ENCODE results near the gene GNA15.

GNA15 gene

GRCh38 chr19:3100331-3100730, 35.5 kb upstream of the GNA15 start:
- Histone ChIP-seq H3K4me1 (ENCODE audit: insufficient read depth, low read length) (peaks cover 16% of the 10 kb centered on the region), H3K9me3 (ENCODE audit: low read length) (no peaks in the 10 kb centered on the region), H3K36me3 (ENCODE audit: insufficient read depth, low read length) (peaks cover 2% of the 10 kb centered on the region), H2AFZ (ENCODE audit: low read depth, low read length) (no peak overlapping the region), H3K4me3 (ENCODE audit: low read length) (no peak overlapping the region), H3K27me3 (ENCODE audit: insufficient read depth, low read length) (no peaks in the 10 kb centered on the region)

- H2AFZ ChIP-seq (ENCODE audit: low read depth, low read length): no peak overlapping the region
- no peaks in the 10 kb centered on the region for H3K9me3 ChIP-seq (ENCODE audit: low read length)
- peaks cover 2% of the 10 kb centered on the region for H3K36me3 ChIP-seq (ENCODE audit: insufficient read depth, low read length)
- peaks cover 9% of the 10 kb centered on the region for H3K4me1 ChIP-seq (ENCODE audit: insufficient read depth, low read length)
- no peak overlapping the region for H3K4me3 ChIP-seq (ENCODE audit: low read length)
- H3K27me3 ChIP-seq (ENCODE audit: insufficient read depth, low read length): no peaks in the 10 kb centered on the region
These were observed 34.8 kb upstream of the GNA15 start for GRCh38 chr19:3100747-3101730.

- H3K9me3 ChIP-seq (ENCODE audit: low read length): no peaks in the 10 kb centered on the region
These were observed 33.3 kb upstream of the GNA15 start for GRCh38 chr19:3102239-3103140.

GRCh38 chr19:3104708-3104983, 31.2 kb upstream of the GNA15 start:
- H3K27me3 ChIP-seq (ENCODE audit: insufficient read depth, low read length): no peaks in the 10 kb centered on the region

More at GRCh38 chr19:3102239-3103140, 33.3 kb upstream of the GNA15 start:
- Histone ChIP-seq H3K36me3 (ENCODE audit: insufficient read depth, low read length) (no peaks in the 10 kb centered on the region), H3K4me3 (ENCODE audit: low read length) (no peak overlapping the region), H3K27me3 (ENCODE audit: insufficient read depth, low read length) (no peaks in the 10 kb centered on the region), H2AFZ (ENCODE audit: low read depth, low read length) (no peak overlapping the region), H3K4me1 (ENCODE audit: insufficient read depth, low read length) (peaks cover 3% of the 10 kb centered on the region)

GRCh38 chr19:3105641-3106508, 30.0 kb upstream of the GNA15 start:
- Histone ChIP-seq H3K36me3 (ENCODE audit: insufficient read depth, low read length) (no peaks in the 10 kb centered on the region), H3K27me3 (ENCODE audit: insufficient read depth, low read length) (no peaks in the 10 kb centered on the region), H2AFZ (ENCODE audit: low read depth, low read length) (no peak overlapping the region), H3K4me1 (ENCODE audit: insufficient read depth, low read length) (no peaks in the 10 kb centered on the region), H3K4me3 (ENCODE audit: low read length) (no peak overlapping the region), H3K9me3 (ENCODE audit: low read length) (no peaks in the 10 kb centered on the region)

More at GRCh38 chr19:3104708-3104983, 31.2 kb upstream of the GNA15 start:
- no peaks in the 10 kb centered on the region for H3K9me3 ChIP-seq (ENCODE audit: low read length)
- H3K4me1 ChIP-seq (ENCODE audit: insufficient read depth, low read length): peaks cover 3% of the 10 kb centered on the region
- no peaks in the 10 kb centered on the region for H3K36me3 ChIP-seq (ENCODE audit: insufficient read depth, low read length)
- H3K4me3 ChIP-seq (ENCODE audit: low read length): no peak overlapping the region
- no peak overlapping the region for H2AFZ ChIP-seq (ENCODE audit: low read depth, low read length)

- Histone ChIP-seq H3K4me3 (ENCODE audit: low read length) (no peak overlapping the region), H2AFZ (ENCODE audit: low read depth, low read length) (no peak overlapping the region), H3K4me1 (ENCODE audit: insufficient read depth, low read length) (no peaks in the 10 kb centered on the region), H3K36me3 (ENCODE audit: insufficient read depth, low read length) (no peaks in the 10 kb centered on the region), H3K27me3 (ENCODE audit: insufficient read depth, low read length) (no peaks in the 10 kb centered on the region), H3K9me3 (ENCODE audit: low read length) (no peaks in the 10 kb centered on the region)
These were observed 29.2 kb upstream of the GNA15 start for GRCh38 chr19:3106509-3107141.

GRCh38 chr19:3107658-3108057, 28.2 kb upstream of the GNA15 start:
- Histone ChIP-seq H2AFZ (ENCODE audit: low read depth, low read length) (no peak overlapping the region), H3K36me3 (ENCODE audit: insufficient read depth, low read length) (peaks cover 3% of the 10 kb centered on the region), H3K9me3 (ENCODE audit: low read length) (no peaks in the 10 kb centered on the region), H3K27me3 (ENCODE audit: insufficient read depth, low read length) (no peaks in the 10 kb centered on the region), H3K4me3 (ENCODE audit: low read length) (no peak overlapping the region), H3K4me1 (ENCODE audit: insufficient read depth, low read length) (no peaks in the 10 kb centered on the region)

- Histone ChIP-seq H3K4me1 (ENCODE audit: insufficient read depth, low read length) (no peaks in the 10 kb centered on the region), H3K4me3 (ENCODE audit: low read length) (no peak overlapping the region), H3K36me3 (ENCODE audit: insufficient read depth, low read length) (peaks cover 10% of the 10 kb centered on the region), H3K27me3 (ENCODE audit: insufficient read depth, low read length) (no peaks in the 10 kb centered on the region), H3K9me3 (ENCODE audit: low read length) (no peaks in the 10 kb centered on the region), H2AFZ (ENCODE audit: low read depth, low read length) (no peak overlapping the region)
These were observed 27.1 kb upstream of the GNA15 start for GRCh38 chr19:3108775-3109174.

- H2AFZ ChIP-seq (ENCODE audit: low read depth, low read length): no peak overlapping the region
- H3K4me1 ChIP-seq (ENCODE audit: insufficient read depth, low read length): no peaks in the 10 kb centered on the region
- H3K27me3 ChIP-seq (ENCODE audit: insufficient read depth, low read length): no peaks in the 10 kb centered on the region
- H3K36me3 ChIP-seq (ENCODE audit: insufficient read depth, low read length): peaks cover 10% of the 10 kb centered on the region
- H3K9me3 ChIP-seq (ENCODE audit: low read length): no peaks in the 10 kb centered on the region
- no peak overlapping the region for H3K4me3 ChIP-seq (ENCODE audit: low read length)
These were observed 26.3 kb upstream of the GNA15 start for GRCh38 chr19:3109491-3109890.

- no peaks in the 10 kb centered on the region for H3K27me3 ChIP-seq (ENCODE audit: insufficient read depth, low read length)
- H3K9me3 ChIP-seq (ENCODE audit: low read length): no peaks in the 10 kb centered on the region
- H3K4me1 ChIP-seq (ENCODE audit: insufficient read depth, low read length): no peaks in the 10 kb centered on the region
- H2AFZ ChIP-seq (ENCODE audit: low read depth, low read length): no peak overlapping the region
- peaks cover 10% of the 10 kb centered on the region for H3K36me3 ChIP-seq (ENCODE audit: insufficient read depth, low read length)
- no peak overlapping the region for H3K4me3 ChIP-seq (ENCODE audit: low read length)
These were observed 25.6 kb upstream of the GNA15 start for GRCh38 chr19:3110126-3110825.

GRCh38 chr19:3111586-3112247, 24.1 kb upstream of the GNA15 start:
- H3K36me3 ChIP-seq (ENCODE audit: insufficient read depth, low read length): peaks cover 13% of the 10 kb centered on the region
- H2AFZ ChIP-seq (ENCODE audit: low read depth, low read length): no peak overlapping the region
- H3K4me3 ChIP-seq (ENCODE audit: low read length): no peak overlapping the region
- no peaks in the 10 kb centered on the region for H3K27me3 ChIP-seq (ENCODE audit: insufficient read depth, low read length)
- H3K4me1 ChIP-seq (ENCODE audit: insufficient read depth, low read length): no peaks in the 10 kb centered on the region
- H3K9me3 ChIP-seq (ENCODE audit: low read length): no peaks in the 10 kb centered on the region
